Lower leg skin (tissue), 4 donors: Measurements from ENCODE around the gene SPATA13. TPM values are rescaled to one million over a fixed set of nuclear protein-coding genes. Genes with fewer than 3 reads are reported as not detected.

Experiments
- DNase-seq, 2 donors: peaks; one replicate each; pipeline ENCODE4 v3.0.0-alpha.2; 2019; ENCODE audit warnings: low spot score in 2 of 2
- H3K4me3 ChIP-seq: fragments of 200-600 bp; sonication (generic); 2 replicates; pipeline ENCODE4 v1.5.1; 2017; ENCODE audit warnings: mild to moderate bottlenecking, low read depth; ENCODE audit not compliant: poor library complexity, severe bottlenecking
- POLR2A ChIP-seq, 2 donors: fragments of 450-650 bp; IDR thresholded peaks; one replicate each; pipeline ENCODE4 v1.6.1; 2016 to 2017; ENCODE audit warnings: antibody characterized with exemption in 2 of 2, mild to moderate bottlenecking in 1 of 2, moderate library complexity in 1 of 2
- WGBS, 2 donors: methylation state at CpG; one replicate each; pipeline ENCODE4 v1.1.5; 2018; 5-methylcytosine and 5-hydroxymethylcytosine counted together
- intact Hi-C: fragments of 100-400 bp; cut with DNase I; formaldehyde crosslinking; loops from one replicate; pipeline ENCODE4 v1.15.0; 2023; ENCODE audit warnings: low total_unique reads
- total RNA-seq, 4 donors: library from RNA; depleted of rRNA; stranded (reverse); fragments of >200 nt; gene quantifications; one replicate each; pipeline ENCODE4 v1.1.0, GENCODE V29; 2016
- TF ChIP-seq, protein P1 (sequence below), 3 donors: fragments of 450-650 bp; IDR thresholded peaks; one replicate each; pipeline ENCODE4 v1.5.1; 2016; ENCODE audit warnings: antibody characterized with exemption in 3 of 3, mild to moderate bottlenecking in 3 of 3, moderate library complexity in 2 of 3

SPATA13 gene
- total RNA-seq, 4 donors from 2014 or later, result 30.6 to 78.3 (median 46.2) TPM

DNA sequence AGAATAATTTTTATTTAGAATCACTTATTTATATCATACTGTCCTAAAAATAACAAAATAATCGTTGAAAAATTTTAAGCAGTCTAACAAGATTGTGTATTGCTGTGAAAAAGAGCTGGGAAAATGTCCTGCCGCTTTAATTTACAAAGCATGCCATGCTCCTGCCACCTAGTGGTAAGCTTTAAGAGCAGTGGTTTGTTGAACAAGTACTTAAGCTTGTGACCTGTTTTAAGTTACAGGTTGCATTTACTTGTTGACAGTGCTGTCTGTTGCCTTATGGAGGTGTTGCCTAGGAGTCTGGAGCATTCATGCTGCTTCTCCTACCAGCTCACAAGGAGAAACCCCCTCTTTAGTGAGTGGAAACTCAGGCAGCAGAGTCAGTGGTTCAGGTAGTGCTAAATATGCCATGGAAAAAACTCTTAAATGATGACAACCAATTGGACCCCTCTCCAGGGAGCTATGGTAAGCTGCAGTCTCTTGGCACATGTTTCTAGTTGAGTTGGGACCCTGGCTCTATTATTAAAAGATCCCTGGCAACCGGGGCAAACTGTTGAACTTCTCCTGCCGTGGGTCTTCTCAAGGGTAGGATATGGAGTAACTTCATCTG is 68.4 kb downstream of the SPATA13 start:
- WGBS, 2 donors, result 44 to 47% methylated on average over 4 of the region's 4 CpGs
- TF ChIP-seq, protein P1, sequence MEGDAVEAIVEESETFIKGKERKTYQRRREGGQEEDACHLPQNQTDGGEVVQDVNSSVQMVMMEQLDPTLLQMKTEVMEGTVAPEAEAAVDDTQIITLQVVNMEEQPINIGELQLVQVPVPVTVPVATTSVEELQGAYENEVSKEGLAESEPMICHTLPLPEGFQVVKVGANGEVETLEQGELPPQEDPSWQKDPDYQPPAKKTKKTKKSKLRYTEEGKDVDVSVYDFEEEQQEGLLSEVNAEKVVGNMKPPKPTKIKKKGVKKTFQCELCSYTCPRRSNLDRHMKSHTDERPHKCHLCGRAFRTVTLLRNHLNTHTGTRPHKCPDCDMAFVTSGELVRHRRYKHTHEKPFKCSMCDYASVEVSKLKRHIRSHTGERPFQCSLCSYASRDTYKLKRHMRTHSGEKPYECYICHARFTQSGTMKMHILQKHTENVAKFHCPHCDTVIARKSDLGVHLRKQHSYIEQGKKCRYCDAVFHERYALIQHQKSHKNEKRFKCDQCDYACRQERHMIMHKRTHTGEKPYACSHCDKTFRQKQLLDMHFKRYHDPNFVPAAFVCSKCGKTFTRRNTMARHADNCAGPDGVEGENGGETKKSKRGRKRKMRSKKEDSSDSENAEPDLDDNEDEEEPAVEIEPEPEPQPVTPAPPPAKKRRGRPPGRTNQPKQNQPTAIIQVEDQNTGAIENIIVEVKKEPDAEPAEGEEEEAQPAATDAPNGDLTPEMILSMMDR (IDR thresholded peaks at IDR 0.05), result peak in 1 of 3 donors; percentile 18
- no peak for TF ChIP-seq POLR2A (IDR thresholded peaks at IDR 0.05)
- H3K4me3 ChIP-seq, result no peak overlapping the region
- no peak for DNase-seq
- intact Hi-C loops, result no loop called here

DNA sequence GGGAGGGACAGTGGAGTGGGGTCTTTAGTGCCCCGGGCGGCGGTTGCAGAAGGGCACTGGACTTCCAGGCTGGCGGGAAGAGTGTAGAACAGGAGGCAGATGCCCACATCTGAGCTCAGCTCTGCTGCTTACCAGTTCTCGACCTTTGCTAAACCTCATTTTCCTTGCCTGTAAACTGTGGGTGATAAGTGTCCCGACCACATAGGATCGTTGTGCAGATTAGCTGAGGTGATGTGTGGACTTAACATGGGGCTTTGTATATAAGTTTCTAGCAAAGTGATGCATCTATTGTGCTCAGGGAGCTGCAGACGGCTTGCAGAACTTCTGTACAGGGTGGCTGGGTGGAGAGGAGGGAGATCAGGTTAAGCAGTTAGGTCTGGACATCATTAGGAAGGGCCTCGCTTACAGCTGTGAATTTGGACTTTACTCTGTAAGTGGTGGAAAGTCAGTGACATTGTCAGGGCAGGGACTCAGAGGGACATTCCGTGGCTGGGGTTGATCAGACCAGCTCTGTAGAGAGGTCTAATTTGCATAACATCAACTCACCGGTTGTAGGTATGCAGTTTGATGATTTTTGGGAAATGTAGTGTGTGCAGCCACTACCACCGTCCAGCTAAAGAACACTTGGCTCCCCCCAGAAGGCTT is 70.0 kb downstream of the SPATA13 start:
- no peak for DNase-seq
- WGBS, 2 donors, result 86 to 89% methylated on average over 12 of the region's 12 CpGs
- intact Hi-C loops, result no loop called here
- no peak for TF ChIP-seq POLR2A (IDR thresholded peaks at IDR 0.05)
- TF ChIP-seq, protein P1 (IDR thresholded peaks at IDR 0.05), result no peak
- H3K4me3 ChIP-seq, result no peak overlapping the region

DNA sequence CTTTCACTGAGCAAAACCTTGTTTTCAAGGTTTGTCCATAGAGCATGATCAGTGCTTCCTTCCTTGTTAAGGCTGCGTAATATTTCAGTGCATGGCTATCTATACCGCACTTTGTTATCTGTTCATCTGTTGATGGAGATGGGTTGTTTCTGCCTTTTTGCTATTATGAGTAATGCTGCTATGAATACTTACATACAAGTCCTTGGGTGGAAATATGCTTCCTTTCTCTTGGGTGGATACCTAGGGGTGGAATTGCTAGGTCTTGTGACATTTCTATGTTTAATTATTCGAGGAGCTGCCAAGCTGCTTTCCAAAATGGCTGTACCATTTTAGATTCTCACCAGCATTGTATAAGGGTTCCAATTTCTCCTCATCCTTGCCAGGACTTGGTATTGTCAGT is 70.9 kb downstream of the SPATA13 start:
- 93 to 95% methylated on average over 3 of the region's 3 CpGs for WGBS, 2 donors
- intact Hi-C loops, result no loop called here
- no peak for DNase-seq
- no peak overlapping the region for H3K4me3 ChIP-seq
- TF ChIP-seq, protein P1 (IDR thresholded peaks at IDR 0.05), result no peak
- no peak for TF ChIP-seq POLR2A (IDR thresholded peaks at IDR 0.05)

DNA sequence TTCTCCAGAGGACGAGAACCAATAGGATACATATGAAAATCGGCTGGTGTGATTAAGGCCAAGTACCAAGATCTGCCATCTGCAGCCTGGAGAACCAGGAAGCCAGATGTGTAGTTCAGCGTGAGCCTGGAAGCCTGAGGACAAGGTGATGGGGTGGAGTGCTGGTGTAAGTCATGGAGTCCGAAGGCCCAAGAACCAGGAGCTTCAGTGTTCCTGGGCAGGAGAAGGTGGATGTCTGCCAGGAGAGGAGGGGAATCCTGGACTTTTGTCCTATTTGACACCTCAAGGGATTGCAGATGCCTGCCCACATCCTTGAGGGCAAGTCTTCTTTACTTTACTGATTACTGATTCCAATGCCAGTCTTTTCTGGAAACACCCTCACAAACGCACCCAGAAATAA is 71.5 kb downstream of the SPATA13 start:
- TF ChIP-seq, protein P1 (IDR thresholded peaks at IDR 0.05), result no peak
- TF ChIP-seq POLR2A (IDR thresholded peaks at IDR 0.05), result no peak
- DNase-seq, result no peak
- WGBS, 2 donors, result 87% methylated on average over 5 of the region's 5 CpGs
- H3K4me3 ChIP-seq, result no peak overlapping the region
- intact Hi-C loops, result no loop called here

DNA sequence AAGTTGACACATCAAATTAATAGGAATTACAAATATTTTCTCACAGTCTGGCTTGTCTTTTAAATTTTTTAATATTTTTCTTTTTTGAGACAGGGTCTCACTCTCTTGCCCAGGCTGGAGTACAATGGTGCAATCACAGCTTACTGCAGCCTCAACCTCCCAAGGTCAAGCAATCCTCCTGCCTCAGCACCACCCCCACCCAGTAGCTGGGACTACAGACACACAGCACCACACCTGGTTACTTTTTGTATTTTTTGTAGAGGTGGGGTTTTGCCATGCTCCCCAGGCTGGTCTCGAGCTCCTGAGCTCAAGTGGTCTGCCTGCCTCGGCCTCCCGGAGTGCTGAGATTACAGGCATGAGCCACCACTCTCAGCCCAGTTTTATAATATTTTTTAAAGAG is 72.0 kb downstream of the SPATA13 start:
- no peak overlapping the region for H3K4me3 ChIP-seq
- TF ChIP-seq, protein P1 (IDR thresholded peaks at IDR 0.05), result no peak
- no peak for TF ChIP-seq POLR2A (IDR thresholded peaks at IDR 0.05)
- WGBS, 2 donors, result 85 to 91% methylated on average over 3 of the region's 3 CpGs
- intact Hi-C loops, result no loop called here
- no peak for DNase-seq
